H9 (cell line): ENCODE results near the gene GNB3. TPM values are rescaled to one million over a fixed set of nuclear protein-coding genes. Genes with fewer than 3 reads are reported as not detected.

Experiments
- DNase-seq: peaks from one replicate; pipeline ENCODE4 v3.0.0-alpha.2; 2017
- H2AFZ ChIP-seq: one replicate; pipeline ENCODE4 v1.6.1; 2013; ENCODE audit warnings: mild to moderate bottlenecking, low read length, control low read depth, moderate library complexity
- H2AK5ac ChIP-seq: 2 replicates; pipeline ENCODE4 v1.6.1; 2013; ENCODE audit warnings: low read length, control low read depth, mixed read lengths; ENCODE audit not compliant: insufficient read length
- H2BK120ac ChIP-seq: one replicate; pipeline ENCODE4 v1.6.1; 2013; ENCODE audit warnings: low read depth, mild to moderate bottlenecking, low read length, control low read depth, inconsistent platforms; ENCODE audit not compliant: poor library complexity, severe bottlenecking
- H2BK12ac ChIP-seq: 2 replicates; pipeline ENCODE4 v1.6.1; 2013; ENCODE audit warnings: low read length, control low read depth, mixed read lengths, low read depth; ENCODE audit not compliant: insufficient read length
- H2BK15ac ChIP-seq: 2 replicates; pipeline ENCODE4 v1.6.1; 2013; ENCODE audit warnings: low read depth, low read length, control low read depth
- H2BK20ac ChIP-seq: one replicate; pipeline ENCODE4 v1.6.1; 2013; ENCODE audit warnings: low read depth, mild to moderate bottlenecking, low read length, control low read depth, inconsistent platforms; ENCODE audit not compliant: poor library complexity, severe bottlenecking
- H2BK5ac ChIP-seq: 2 replicates; pipeline ENCODE4 v1.6.1; 2013; ENCODE audit warnings: low read length, control low read depth, mixed read lengths; ENCODE audit not compliant: insufficient read length
- H3K14ac ChIP-seq: 2 replicates; pipeline ENCODE4 v1.6.1; 2013; ENCODE audit warnings: low read length, control low read depth; ENCODE audit not compliant: insufficient read depth
- H3K18ac ChIP-seq: 2 replicates; pipeline ENCODE4 v1.6.1; 2013; ENCODE audit warnings: low read depth, mild to moderate bottlenecking, mixed read lengths, low read length, control low read depth; ENCODE audit not compliant: insufficient read length
- H3K23ac ChIP-seq: 2 replicates; pipeline ENCODE4 v1.6.1; 2013; ENCODE audit warnings: low read length, control low read depth, mixed read lengths, low read depth; ENCODE audit not compliant: insufficient read length
- H3K23me2 ChIP-seq: 2 replicates; pipeline ENCODE4 v1.6.1; 2013; ENCODE audit warnings: low read depth, mild to moderate bottlenecking, mixed read lengths, low read length, control low read depth; ENCODE audit not compliant: insufficient read length, poor library complexity, severe bottlenecking
- H3K27ac ChIP-seq: 2 replicates; pipeline ENCODE4 v1.5.1; 2013; ENCODE audit warnings: low read length, control low read depth, mixed read lengths, low read depth; ENCODE audit not compliant: insufficient read length
- H3K27me3 ChIP-seq: 2 replicates; pipeline ENCODE4 v1.6.1; 2013; ENCODE audit warnings: low read length, control low read depth, inconsistent platforms; ENCODE audit not compliant: insufficient read depth
- H3K4ac ChIP-seq: 2 replicates; pipeline ENCODE4 v1.6.1; 2013; ENCODE audit warnings: low read depth, mild to moderate bottlenecking, control low read depth, inconsistent platforms, low read length, moderate library complexity
- H3K4me1 ChIP-seq: 2 replicates; pipeline ENCODE4 v1.6.1; 2013; ENCODE audit warnings: low read length, control low read depth, inconsistent platforms; ENCODE audit not compliant: insufficient read depth
- H3K4me2 ChIP-seq: 2 replicates; pipeline ENCODE4 v1.6.1; 2013; ENCODE audit warnings: low read length, control low read depth, mixed read lengths; ENCODE audit not compliant: insufficient read length, insufficient read depth
- H3K56ac ChIP-seq: 2 replicates; pipeline ENCODE4 v1.6.1; 2013; ENCODE audit warnings: low read depth, mild to moderate bottlenecking, mixed read lengths, low read length, control low read depth; ENCODE audit not compliant: insufficient read length
- H3K79me1 ChIP-seq: 2 replicates; pipeline ENCODE4 v1.6.1; 2013; ENCODE audit warnings: low read depth, mild to moderate bottlenecking, moderate library complexity, low read length, control low read depth, inconsistent platforms; ENCODE audit not compliant: insufficient read depth, poor library complexity, severe bottlenecking
- H3K79me2 ChIP-seq: 2 replicates; pipeline ENCODE4 v1.6.1; 2013; ENCODE audit warnings: low read length, control low read depth, inconsistent platforms; ENCODE audit not compliant: insufficient read depth
- H3K9ac ChIP-seq: 2 replicates; pipeline ENCODE4 v1.6.1; 2013; ENCODE audit warnings: low read length, control low read depth, mixed read lengths; ENCODE audit not compliant: insufficient read length; ENCODE audit errors: extremely low read depth
- H3K9me3 ChIP-seq: one replicate; pipeline ENCODE4 v1.6.1; 2013; ENCODE audit warnings: low read depth, low read length, inconsistent platforms; ENCODE audit not compliant: control insufficient read depth
- H3T11ph ChIP-seq: one replicate; pipeline ENCODE4 v1.6.1; 2013; ENCODE audit warnings: mild to moderate bottlenecking, low read length, control low read depth, inconsistent platforms
- H4K20me1 ChIP-seq: one replicate; pipeline ENCODE4 v1.6.1; 2013; ENCODE audit not compliant: control insufficient read depth, insufficient read length, insufficient read depth
- H4K5ac ChIP-seq: 2 replicates; pipeline ENCODE4 v1.6.1; 2013; ENCODE audit warnings: low read depth, mild to moderate bottlenecking, mixed read lengths, low read length, control low read depth; ENCODE audit not compliant: insufficient read length
- H4K8ac ChIP-seq: replicated peaks from 2 replicates; pipeline ENCODE4 v1.6.1; 2013; ENCODE audit warnings: low read length, control low read depth, mixed read lengths, low read depth; ENCODE audit not compliant: insufficient read length
- H4K91ac ChIP-seq: 2 replicates; pipeline ENCODE4 v1.6.1; 2013; ENCODE audit warnings: low read depth, mild to moderate bottlenecking, moderate library complexity, mixed read lengths, low read length, control low read depth; ENCODE audit not compliant: insufficient read length
- H3K27ac Mint-ChIP-seq, 3 experiments: 2 replicates in 2 of 3; 3 replicates in 1 of 3; pipeline ENCODE4 v1.8.0; 2020 to 2021; ENCODE audit warnings: mixed read lengths in 3 of 3, mild to moderate bottlenecking in 1 of 3, moderate library complexity in 1 of 3
- H3K27me3 Mint-ChIP-seq: 2 replicates; pipeline ENCODE4 v1.8.0; 2021; ENCODE audit warnings: low read depth, mild to moderate bottlenecking, moderate library complexity, mixed read lengths
- H3K36me3 Mint-ChIP-seq, 3 experiments: 2 replicates in 2 of 3; 3 replicates in 1 of 3; pipeline ENCODE4 v1.8.0; 2020 to 2021; ENCODE audit warnings: low read depth in 3 of 3, mixed read lengths in 3 of 3; ENCODE audit not compliant: insufficient read depth in 1 of 3
- H3K4me1 Mint-ChIP-seq, 2 experiments: 2 replicates each; pipeline ENCODE4 v1.8.0; 2020; ENCODE audit warnings: mixed read lengths in 2 of 2
- H3K4me3 Mint-ChIP-seq, 2 experiments: 2 replicates in 1 of 2; 3 replicates in 1 of 2; pipeline ENCODE4 v1.8.0; 2020 to 2021; ENCODE audit warnings: mild to moderate bottlenecking in 2 of 2, mixed read lengths in 2 of 2, moderate library complexity in 1 of 2
- H3K9me3 Mint-ChIP-seq, 2 experiments: 2 replicates in 1 of 2; 3 replicates in 1 of 2; pipeline ENCODE4 v1.8.0; 2020; ENCODE audit warnings: mild to moderate bottlenecking in 2 of 2, mixed read lengths in 2 of 2, moderate library complexity in 1 of 2
- CTCF ChIP-seq: fragments of 200-600 bp; sonication (generic); conservative IDR thresholded peaks from 3 replicates; pipeline ENCODE4 v1.8.0; 2021; ENCODE audit warnings: antibody characterized with exemption, mild to moderate bottlenecking
- WGBS: extraction: QIAGEN DNeasy Blood & Tissue Kit; methylation state at CpG from one replicate; pipeline ENCODE4 v1.1.7; 2013; ENCODE audit warnings: missing lambda C conversion rate, low lambda C conversion rate, mixed read lengths; ENCODE audit not compliant: insufficient read length; ENCODE audit errors: extremely low coverage; 5-methylcytosine and 5-hydroxymethylcytosine counted together
- total RNA-seq: library from RNA; stranded (reverse); gene quantifications from 2 replicates; pipeline ENCODE4 v1.2.1, GENCODE V29; 2021

GNB3 gene
- total RNA-seq, 1 experiment from 2014 or later, result 17.3 TPM

GRCh38 chr12:6846316-6846869 lies 5.7 kb downstream of the GNB3 start:
- Histone ChIP-seq H3K79me2 (no peaks in the 10 kb centered on the region), H3K27me3 (no peaks in the 10 kb centered on the region), H3K14ac (no peak overlapping the region), H3T11ph (no peak overlapping the region), H3K4me1 (no peaks in the 10 kb centered on the region), H3K27ac (no peak overlapping the region), H3K23me2 (peaks cover 9% of the 10 kb centered on the region), H3K9me3 (no peaks in the 10 kb centered on the region), H3K9ac (no peak overlapping the region), H4K8ac (no peak overlapping the region), H3K79me1 (no peaks in the 10 kb centered on the region), H2BK12ac (no peak overlapping the region), H3K18ac (no peak overlapping the region), H4K91ac (no peak overlapping the region), H3K23ac (no peak overlapping the region), H4K5ac (no peak overlapping the region), H2BK15ac (no peak overlapping the region), H3K4ac (no peak overlapping the region), H2BK20ac (no peak overlapping the region), H2AFZ (no peak overlapping the region), H3K4me2 (no peak overlapping the region), H2BK120ac (no peak overlapping the region), H3K56ac (no peak overlapping the region), H2AK5ac (no peak overlapping the region), H2BK5ac (no peak overlapping the region), H4K20me1 (no peaks in the 10 kb centered on the region)
- H3K9me3 Mint-ChIP-seq, result no peaks in the 10 kb centered on the region
- no CpG with 5 or more reads among the region's 7 CpGs for WGBS
- H3K4me3 Mint-ChIP-seq, result no peak overlapping the region
- peaks cover 33 to 87% (median 78%) of the 10 kb centered on the region in 3 experiments for H3K36me3 Mint-ChIP-seq
- peaks cover 10 to 13% of the 10 kb centered on the region in 2 experiments for H3K4me1 Mint-ChIP-seq
- DNase-seq, result no peak
- peak overlapping the region in 1 of 3 experiments; percentile 91; a peak in 2 of 7 replicates for H3K27ac Mint-ChIP-seq
- no peak for TF ChIP-seq CTCF
- H3K27me3 Mint-ChIP-seq, result no peaks in the 10 kb centered on the region
